Measurements from ENCODE around the gene DDX4. TPM values are rescaled to one million over a fixed set of nuclear protein-coding genes. Genes with fewer than 3 reads are reported as not detected.

The DDX4 gene
- total and polyA plus RNA-seq, 9 of the 15 experiments (the other 6 are each of a cell fraction or from before 2014, with no cell fraction given), result not detected

DNA sequence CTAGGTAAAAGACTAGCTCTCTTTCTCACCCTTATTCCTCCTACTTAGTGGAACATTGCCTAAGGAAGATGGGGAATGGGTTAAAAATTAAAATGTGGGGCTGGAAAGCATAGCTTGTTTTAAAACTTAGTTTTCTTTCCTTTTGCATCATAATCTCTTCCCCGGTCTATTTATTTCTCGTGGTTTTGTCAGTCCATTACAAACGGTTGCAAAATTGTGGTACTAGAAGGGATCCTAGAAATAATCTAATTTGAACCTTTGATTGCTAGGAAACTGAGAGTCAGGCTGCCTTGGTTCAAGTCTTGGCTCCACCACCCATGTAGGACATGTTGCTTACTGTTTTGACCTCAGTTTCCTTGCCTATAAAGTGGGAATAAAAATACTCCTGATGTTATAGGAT is 114.6 kb downstream of the DDX4 start:
- in situ Hi-C loops (cut with MboI), result no loop called here
- no peak for ATAC-seq
- TF ChIP-seq CCNT2 (IDR thresholded peaks at IDR 0.05; ENCODE audit: borderline replicate concordance, extremely low read depth, insufficient read length, low read depth, low read length) (no peak), ZNF253 (CRISPR knock-in tag; conservative IDR thresholded peaks at IDR 0.05) (no peak), LEF1 (IDR thresholded peaks at IDR 0.05) (no peak), KLF1 (tag; IDR thresholded peaks at IDR 0.05) (no peak), GABPA (tag; conservative IDR thresholded peaks at IDR 0.05; ENCODE audit: low read depth) (no peak), SAP30 (IDR thresholded peaks at IDR 0.05; ENCODE audit: borderline replicate concordance, insufficient read depth, low read depth, low read length, poor library complexity, severe bottlenecking) (no peak)
- TF ChIP-seq, protein P1, sequence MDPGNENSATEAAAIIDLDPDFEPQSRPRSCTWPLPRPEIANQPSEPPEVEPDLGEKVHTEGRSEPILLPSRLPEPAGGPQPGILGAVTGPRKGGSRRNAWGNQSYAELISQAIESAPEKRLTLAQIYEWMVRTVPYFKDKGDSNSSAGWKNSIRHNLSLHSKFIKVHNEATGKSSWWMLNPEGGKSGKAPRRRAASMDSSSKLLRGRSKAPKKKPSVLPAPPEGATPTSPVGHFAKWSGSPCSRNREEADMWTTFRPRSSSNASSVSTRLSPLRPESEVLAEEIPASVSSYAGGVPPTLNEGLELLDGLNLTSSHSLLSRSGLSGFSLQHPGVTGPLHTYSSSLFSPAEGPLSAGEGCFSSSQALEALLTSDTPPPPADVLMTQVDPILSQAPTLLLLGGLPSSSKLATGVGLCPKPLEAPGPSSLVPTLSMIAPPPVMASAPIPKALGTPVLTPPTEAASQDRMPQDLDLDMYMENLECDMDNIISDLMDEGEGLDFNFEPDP (CRISPR knock-in tag; IDR thresholded peaks at IDR 0.05), result no peak
- TF ChIP-seq, protein P2, sequence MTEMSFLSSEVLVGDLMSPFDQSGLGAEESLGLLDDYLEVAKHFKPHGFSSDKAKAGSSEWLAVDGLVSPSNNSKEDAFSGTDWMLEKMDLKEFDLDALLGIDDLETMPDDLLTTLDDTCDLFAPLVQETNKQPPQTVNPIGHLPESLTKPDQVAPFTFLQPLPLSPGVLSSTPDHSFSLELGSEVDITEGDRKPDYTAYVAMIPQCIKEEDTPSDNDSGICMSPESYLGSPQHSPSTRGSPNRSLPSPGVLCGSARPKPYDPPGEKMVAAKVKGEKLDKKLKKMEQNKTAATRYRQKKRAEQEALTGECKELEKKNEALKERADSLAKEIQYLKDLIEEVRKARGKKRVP (CRISPR knock-in tag; IDR thresholded peaks at IDR 0.05), result no peak
- TF ChIP-seq, protein P3, sequence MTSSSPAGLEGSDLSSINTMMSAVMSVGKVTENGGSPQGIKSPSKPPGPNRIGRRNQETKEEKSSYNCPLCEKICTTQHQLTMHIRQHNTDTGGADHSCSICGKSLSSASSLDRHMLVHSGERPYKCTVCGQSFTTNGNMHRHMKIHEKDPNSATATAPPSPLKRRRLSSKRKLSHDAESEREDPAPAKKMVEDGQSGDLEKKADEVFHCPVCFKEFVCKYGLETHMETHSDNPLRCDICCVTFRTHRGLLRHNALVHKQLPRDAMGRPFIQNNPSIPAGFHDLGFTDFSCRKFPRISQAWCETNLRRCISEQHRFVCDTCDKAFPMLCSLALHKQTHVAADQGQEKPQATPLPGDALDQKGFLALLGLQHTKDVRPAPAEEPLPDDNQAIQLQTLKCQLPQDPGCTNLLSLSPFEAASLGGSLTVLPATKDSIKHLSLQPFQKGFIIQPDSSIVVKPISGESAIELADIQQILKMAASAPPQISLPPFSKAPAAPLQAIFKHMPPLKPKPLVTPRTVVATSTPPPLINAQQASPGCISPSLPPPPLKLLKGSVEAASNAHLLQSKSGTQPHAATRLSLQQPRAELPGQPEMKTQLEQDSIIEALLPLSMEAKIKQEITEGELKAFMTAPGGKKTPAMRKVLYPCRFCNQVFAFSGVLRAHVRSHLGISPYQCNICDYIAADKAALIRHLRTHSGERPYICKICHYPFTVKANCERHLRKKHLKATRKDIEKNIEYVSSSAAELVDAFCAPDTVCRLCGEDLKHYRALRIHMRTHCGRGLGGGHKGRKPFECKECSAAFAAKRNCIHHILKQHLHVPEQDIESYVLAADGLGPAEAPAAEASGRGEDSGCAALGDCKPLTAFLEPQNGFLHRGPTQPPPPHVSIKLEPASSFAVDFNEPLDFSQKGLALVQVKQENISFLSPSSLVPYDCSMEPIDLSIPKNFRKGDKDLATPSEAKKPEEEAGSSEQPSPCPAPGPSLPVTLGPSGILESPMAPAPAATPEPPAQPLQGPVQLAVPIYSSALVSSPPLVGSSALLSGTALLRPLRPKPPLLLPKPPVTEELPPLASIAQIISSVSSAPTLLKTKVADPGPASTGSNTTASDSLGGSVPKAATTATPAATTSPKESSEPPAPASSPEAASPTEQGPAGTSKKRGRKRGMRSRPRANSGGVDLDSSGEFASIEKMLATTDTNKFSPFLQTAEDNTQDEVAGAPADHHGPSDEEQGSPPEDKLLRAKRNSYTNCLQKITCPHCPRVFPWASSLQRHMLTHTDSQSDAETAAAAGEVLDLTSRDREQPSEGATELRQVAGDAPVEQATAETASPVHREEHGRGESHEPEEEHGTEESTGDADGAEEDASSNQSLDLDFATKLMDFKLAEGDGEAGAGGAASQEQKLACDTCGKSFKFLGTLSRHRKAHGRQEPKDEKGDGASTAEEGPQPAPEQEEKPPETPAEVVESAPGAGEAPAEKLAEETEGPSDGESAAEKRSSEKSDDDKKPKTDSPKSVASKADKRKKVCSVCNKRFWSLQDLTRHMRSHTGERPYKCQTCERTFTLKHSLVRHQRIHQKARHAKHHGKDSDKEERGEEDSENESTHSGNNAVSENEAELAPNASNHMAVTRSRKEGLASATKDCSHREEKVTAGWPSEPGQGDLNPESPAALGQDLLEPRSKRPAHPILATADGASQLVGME (CRISPR knock-in tag; IDR thresholded peaks at IDR 0.05), result no peak
- TF ChIP-seq, protein P4, sequence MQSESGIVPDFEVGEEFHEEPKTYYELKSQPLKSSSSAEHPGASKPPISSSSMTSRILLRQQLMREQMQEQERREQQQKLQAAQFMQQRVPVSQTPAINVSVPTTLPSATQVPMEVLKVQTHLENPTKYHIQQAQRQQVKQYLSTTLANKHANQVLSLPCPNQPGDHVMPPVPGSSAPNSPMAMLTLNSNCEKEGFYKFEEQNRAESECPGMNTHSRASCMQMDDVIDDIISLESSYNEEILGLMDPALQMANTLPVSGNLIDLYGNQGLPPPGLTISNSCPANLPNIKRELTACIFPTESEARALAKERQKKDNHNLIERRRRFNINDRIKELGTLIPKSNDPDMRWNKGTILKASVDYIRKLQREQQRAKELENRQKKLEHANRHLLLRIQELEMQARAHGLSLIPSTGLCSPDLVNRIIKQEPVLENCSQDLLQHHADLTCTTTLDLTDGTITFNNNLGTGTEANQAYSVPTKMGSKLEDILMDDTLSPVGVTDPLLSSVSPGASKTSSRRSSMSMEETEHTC (IDR thresholded peaks at IDR 0.05), result no peak

More for the DNA sequence above, 114.6 kb downstream of the DDX4 start:
- DNase-seq (ENCODE audit: extremely low read depth in 1 of 4, low spot score in 3 of 4) (no peak), FAIRE-seq (no peak)
- H3K4me2 ChIP-seq (ENCODE audit: insufficient read depth, low read length), result no peak overlapping the region
- WGBS (ENCODE audit: insufficient coverage, low coverage, missing lambda C conversion rate), result 2% methylated on average over 3 of the region's 3 CpGs
- H3K9ac ChIP-seq (ENCODE audit: insufficient read depth in 1 of 2, low read depth in 2 of 2, low read length in 2 of 2), result no peak overlapping the region
- H3K79me2 ChIP-seq (ENCODE audit: control insufficient read depth, insufficient read depth, low read length), result no peaks in the 10 kb centered on the region
- BruUV-seq (replicated peaks), result no TSS peak
- H3K4me1 ChIP-seq (replicated peaks in 1 of 2; ENCODE audit: control insufficient read depth in 2 of 2, insufficient read depth in 2 of 2, low read length in 2 of 2), result no peaks in the 10 kb centered on the region
- CTCF ChIA-PET (ENCODE audit: low intra/inter-chr PET ratio), result no interaction called here
- no peak overlapping the region for H2AFZ ChIP-seq (ENCODE audit: low read depth, low read length)
- intact Hi-C loops (cut with micrococcal nuclease), result no loop called here
- peaks cover 0 to 7% of the 10 kb centered on the region in 2 experiments; a peak in 3 of 5 replicates for H3K27me3 ChIP-seq (ENCODE audit: control insufficient read depth in 2 of 2, insufficient read depth in 2 of 2, low read length in 2 of 2)
- no peaks in the 10 kb centered on the region for H3K9me3 ChIP-seq (replicated peaks; ENCODE audit: control insufficient read depth, insufficient read depth, low read depth, low read length)
- H3K36me3 ChIP-seq (ENCODE audit: control insufficient read depth, insufficient read depth, low read length), result no peaks in the 10 kb centered on the region
- H3K4me3 ChIP-seq, result no peak overlapping the region
- no peaks in the 10 kb centered on the region for H3K9me1 ChIP-seq (ENCODE audit: control insufficient read depth, insufficient read depth, low read length)
- POLR2A ChIA-PET, result interaction anchor here (0.6 to 1.0 kb wide), 2 partner anchors 142 to 532 kb away, joined by 3 to 5 read pairs; partner anchors contain the start of gene IL6ST
- no peaks in the 10 kb centered on the region for H4K20me1 ChIP-seq (replicated peaks; ENCODE audit: control insufficient read depth, insufficient read depth, low read length)
- H3K27ac ChIP-seq (ENCODE audit: extremely low read depth, low read depth, low read length), result no peak overlapping the region
